HG02763 (cell line): ENCODE results near the gene TMEM132A.

Source experiments
- ATAC-seq: cut with Tn5 transposase; IDR thresholded peaks from one replicate; pipeline ENCODE4 v1.9.1; 2021; ENCODE audit warnings: mild to moderate bottlenecking, moderate library complexity; ENCODE audit not compliant: unreplicated experiment

The TMEM132A gene, protein sequence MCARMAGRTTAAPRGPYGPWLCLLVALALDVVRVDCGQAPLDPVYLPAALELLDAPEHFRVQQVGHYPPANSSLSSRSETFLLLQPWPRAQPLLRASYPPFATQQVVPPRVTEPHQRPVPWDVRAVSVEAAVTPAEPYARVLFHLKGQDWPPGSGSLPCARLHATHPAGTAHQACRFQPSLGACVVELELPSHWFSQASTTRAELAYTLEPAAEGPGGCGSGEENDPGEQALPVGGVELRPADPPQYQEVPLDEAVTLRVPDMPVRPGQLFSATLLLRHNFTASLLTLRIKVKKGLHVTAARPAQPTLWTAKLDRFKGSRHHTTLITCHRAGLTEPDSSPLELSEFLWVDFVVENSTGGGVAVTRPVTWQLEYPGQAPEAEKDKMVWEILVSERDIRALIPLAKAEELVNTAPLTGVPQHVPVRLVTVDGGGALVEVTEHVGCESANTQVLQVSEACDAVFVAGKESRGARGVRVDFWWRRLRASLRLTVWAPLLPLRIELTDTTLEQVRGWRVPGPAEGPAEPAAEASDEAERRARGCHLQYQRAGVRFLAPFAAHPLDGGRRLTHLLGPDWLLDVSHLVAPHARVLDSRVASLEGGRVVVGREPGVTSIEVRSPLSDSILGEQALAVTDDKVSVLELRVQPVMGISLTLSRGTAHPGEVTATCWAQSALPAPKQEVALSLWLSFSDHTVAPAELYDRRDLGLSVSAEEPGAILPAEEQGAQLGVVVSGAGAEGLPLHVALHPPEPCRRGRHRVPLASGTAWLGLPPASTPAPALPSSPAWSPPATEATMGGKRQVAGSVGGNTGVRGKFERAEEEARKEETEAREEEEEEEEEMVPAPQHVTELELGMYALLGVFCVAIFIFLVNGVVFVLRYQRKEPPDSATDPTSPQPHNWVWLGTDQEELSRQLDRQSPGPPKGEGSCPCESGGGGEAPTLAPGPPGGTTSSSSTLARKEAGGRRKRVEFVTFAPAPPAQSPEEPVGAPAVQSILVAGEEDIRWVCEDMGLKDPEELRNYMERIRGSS

DNA sequence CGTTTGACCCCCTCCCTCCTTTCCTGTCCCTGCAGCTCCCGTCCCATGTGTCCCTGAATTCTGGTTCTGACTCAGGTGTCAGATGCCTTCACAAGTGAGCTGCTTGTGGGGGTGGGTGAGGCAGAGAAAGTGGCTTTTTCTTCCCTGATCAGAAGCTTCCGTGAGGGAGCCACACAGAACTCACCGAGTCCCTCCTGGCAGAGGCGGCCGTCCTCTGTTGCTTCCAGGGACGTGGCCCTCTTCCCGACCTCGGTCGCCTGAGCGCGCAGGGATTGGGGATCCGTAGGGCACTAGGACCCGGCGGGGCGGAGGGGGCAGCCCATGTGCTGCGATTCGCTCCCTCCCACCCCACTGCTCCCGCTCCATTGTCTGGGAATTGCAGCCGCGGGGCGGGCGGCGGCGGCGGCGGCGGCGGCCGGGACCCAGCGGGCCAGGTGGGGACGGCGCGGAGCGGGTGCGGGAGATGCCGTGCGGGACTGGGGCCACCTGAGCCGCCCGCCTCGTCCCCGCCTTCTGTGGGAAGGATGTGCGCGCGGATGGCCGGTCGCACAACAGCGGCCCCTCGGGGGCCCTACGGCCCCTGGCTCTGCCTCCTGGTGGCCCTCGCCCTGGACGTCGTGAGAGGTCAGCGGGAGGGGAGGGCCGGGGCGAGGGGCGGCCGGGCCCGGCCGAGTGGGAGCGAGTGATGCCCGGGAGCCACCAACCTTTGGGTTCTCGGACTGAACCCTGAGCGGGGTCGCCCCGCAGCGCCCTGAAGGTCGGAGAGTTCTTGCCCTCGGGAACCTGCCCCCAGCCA is at the start of gene TMEM132A:
TMEM132A (plus strand) TSS at position 351 of the 796 bp plus-strand sequence; CDS start at position 525, 174 bp downstream.
- ATAC-seq: no peak

DNA sequence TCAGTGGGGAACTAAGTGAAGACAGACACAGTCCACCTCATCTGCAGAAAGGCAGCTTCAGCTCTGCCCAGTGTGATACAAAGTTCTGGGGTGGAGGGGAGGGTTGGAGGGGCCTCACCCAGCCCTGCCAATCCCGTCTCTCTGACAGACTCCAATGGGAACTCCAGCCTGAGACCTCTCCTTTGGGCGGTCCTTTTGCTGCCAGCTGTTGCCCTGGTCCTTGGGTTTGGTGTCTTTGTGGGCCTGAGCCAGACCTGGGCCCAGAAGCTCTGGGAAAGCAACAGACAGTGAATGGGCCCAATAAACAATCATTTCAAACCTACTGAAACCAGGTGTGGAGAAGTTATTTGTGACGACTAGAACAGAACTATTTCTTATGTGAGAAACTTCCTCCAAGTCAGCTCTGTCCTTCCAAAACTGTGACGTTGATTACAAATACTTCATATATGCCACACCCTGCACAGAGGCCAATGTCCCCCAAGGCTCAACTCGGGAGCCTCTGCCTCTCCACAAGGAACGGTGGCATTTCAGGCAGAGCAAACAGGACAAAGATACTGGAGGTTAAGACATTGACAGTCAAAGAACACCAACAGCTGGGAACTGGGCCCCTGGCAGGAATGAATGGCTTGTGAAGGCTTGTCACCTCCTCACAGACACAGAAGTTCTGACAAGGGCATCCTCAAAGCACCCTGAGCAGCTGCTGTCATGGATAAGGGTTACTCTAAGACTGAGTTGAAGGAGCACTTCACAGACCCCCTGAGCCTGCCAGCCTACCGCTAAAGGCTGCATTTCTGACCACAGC is 48.7 kb upstream of the TMEM132A start:
- no peak for ATAC-seq

DNA sequence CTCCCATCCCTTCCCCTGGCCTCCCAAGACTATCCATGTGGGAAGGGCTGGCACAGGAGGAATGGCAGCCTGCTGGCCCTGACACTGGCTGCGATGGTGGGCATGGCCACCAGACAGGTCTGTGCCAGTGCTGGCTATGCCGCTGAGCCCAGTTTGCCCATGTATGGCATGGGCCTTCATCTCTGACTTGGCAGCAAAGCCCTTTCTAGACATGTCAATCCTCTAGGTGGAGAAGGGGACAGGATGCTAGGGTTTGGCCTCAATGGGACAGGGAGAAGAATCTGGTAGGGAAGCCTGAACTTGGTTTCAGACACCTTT is 48.1 kb upstream of the TMEM132A start:
- ATAC-seq: no peak

DNA sequence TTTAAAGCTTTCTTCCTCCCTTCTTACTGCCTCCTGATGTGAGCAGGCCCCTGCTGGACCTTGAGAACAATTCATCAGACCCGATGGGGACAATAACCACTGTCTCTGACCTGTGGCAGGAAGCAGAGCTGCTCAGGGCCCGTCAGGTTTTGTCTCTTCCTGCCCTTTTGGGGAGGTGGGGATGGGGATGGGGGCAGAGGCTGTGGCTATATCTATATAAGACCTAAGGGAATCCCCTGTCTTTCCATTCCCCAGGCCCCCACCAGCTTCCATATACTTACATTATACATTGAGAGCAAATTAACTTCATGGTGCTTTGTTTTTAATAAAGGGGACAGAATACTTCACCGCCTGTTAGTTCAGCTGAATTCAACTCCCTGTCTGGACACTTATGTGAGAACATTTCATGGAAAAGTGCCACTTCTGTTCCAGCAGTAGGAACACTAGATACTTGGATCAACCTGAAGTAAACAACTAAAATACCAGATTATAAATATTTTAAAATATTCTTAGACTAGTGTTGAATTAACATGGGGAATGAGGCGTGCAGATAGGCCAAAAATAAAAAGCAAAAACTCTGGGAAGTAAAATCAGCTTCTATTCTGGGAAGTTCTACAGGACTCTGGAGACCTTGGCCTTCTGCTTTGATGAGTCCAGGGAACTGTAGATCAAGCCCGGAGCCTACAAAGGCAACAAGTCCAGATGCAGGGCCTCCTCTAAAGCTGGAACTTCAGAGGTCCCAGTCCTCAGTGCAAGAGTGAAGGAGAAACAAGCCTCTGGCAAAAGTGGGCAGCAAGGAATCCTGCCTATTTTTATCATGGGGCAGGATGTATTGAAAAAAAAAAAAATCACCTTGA is 45.8 kb upstream of the TMEM132A start:
- ATAC-seq: no peak

DNA sequence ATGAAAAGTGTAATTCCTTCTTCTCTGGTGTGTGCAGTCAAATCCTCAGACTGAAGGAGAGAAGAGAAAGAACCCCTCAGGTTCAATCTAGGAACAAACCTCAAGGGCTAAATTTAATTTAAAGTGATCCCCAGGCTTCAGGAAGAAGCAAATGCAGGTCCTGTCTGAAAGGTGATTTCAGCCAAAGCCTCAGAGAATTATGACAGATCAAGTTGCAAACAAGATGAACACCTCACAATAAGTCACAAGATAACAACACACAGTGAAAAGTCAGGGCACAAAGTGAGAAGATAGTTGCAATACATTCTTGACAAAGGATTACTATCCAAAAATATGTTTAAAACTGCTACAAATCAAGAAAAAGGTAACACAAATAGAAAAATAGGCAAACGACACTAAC is 45.2 kb upstream of the TMEM132A start:
- no peak for ATAC-seq

DNA sequence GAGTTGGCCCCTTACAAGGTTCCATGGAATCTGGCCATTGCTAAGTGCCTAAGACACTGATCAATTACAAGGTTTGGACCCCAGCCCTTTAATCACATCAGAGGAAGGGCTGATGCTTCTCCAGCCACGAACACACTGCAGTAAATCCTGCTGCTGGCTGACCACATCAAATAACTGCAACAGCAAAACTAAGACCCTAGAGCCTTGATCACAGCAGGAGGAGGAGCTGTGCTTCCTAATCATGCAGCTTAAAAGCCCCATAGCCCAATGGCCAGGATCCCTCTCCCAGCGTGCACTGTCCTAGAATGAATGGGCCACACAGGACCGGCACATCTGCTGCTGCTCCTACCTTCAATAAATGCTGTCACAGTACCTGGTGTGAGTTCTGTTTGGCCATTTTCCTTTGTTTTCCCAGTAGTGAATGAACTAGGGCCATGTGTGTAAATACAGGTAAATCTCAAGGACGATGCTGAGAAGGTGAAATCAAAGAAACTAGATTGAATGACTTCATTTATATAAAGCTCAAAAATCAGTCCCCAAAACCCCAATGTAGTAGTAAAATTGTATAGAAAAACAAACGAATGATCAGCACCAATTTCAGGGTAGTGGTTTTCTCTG is 44.2 kb upstream of the TMEM132A start:
- ATAC-seq: no peak

DNA sequence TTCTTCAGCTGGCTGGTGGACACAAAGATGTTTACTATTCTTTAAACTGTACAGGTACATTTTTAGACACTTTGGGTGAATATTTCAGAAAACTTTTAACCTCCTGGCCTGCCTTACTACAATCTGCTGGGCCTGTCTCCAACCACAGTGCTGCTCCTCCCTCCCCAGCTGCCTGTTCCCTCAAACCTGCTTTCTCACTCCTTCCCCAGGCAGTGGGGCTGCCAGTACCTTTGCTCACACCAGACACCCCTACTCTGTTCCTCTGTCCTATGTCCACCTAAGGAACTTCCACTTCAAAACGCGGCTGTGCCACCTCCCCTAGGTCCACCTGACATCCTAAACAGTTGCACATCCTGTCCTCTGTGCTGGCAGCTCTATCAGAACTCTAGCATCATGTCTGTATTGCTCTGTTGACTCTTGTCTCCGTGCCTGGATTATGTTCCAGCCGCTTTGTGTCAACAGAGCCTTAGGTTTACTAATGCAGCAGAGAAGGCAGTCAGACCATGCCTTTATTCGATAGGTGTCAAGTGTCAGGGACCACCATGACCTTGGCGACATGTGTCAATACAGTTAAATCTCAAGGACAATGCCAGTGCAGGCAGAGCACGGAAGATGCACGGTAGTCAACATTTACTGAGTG is 43.5 kb upstream of the TMEM132A start:
- ATAC-seq: no peak

DNA sequence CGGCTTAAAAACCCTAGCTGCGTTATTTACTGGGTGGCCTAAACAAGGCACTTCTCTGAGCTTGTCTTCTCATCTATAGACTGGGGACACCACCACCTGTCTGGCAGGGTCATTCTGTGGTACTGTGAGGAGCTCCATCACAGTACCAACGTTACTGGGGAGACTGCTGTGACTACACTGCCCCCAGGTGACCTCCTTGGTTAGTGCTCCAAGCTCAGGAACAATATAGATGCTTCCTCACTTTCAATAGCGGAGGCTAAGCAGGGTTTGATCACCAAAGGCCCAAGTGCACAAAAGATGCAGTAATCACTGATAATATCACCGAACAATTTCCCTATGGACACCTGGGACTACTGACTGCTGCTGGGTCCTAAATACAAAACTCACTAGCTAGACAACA is 36.7 kb upstream of the TMEM132A start:
- ATAC-seq: no peak

DNA sequence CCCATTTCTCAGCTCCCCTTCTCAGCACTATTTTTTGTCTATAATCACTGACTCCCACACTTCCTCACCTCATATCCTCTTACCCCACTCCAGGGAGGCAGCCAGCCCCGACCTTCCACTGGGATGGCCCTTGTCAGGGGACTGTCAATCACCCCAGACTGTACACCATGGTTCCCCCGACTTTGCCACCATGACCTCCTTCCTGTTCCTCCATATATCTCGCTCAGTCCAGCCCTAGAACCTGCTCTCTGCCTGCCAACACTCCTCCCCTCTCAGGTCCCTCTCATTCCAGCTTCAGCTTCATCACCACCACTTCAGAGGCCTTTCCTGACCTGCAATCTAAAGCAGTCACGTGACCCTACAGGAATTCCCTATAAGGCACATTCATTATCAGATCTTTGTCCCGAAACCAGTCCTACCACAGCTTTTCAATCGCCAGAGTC is 34.4 kb upstream of the TMEM132A start:
- ATAC-seq: no peak

DNA sequence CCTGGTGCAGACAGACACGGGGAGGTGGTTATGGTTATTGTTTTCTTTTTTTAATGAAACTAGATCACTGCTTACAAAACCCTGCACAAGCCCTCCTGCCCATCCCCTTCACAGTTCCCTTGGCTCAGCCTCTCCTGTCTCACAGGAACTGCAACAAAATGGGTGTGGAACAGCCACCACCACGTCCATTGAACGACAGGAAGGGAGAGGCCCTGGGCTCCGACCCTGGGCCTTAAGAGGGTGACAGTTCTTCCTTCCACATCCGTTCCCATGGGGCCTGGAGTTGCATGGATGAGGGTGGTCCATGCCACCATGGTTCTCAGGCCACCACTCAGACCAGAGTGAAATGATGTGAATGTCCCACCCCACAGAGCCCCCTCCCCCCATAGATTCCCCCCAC is 33.6 kb upstream of the TMEM132A start:
- ATAC-seq: no peak

DNA sequence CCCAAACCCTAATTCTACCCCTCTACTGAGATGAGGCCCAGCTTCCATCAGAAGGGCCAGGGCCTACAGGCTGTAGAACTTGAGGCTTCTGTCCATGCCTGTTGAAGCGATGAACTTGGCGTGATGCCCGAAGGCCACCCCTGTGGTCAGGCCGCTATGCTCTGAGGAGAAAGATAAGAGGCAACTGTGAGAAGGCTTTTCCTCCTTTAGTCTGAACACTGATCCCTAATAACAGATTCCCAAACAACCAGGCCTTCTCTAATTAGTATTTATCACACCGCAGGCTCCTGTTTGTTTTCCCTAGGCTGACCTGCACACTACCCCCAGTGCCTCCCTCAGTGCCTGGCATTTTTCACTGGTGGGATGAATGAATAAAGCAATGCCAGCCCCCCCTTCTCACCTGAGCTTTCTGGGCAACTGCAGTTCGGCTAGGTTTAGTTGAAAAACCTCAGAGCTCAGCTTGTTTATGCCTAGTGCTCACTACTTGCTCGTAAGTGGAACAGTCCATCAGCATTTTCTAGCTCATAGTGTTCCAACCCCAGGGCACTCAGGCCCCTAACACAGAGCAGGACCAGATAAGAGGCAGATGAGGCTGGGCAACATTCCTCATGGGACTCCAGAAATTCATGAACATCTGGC is 33.0 kb upstream of the TMEM132A start:
- ATAC-seq: no peak

DNA sequence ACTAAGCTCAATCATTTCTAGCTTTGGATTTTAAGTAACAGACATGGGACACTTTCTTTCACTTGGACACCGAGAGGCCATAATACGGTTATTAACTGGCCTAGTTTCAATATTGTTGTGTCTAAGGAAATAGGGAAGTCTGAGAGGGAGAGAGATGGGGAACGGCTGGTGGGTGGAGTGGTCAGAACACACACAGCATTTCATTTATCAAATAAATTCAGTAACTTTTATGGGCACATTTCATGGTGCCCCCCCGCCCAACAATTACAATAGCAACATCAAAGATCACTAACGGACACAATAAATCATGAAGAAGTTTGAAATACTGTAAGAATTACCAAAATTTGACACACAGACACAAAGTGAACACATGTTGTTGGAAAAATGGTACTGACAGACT is 28.6 kb upstream of the TMEM132A start:
- no peak for ATAC-seq

DNA sequence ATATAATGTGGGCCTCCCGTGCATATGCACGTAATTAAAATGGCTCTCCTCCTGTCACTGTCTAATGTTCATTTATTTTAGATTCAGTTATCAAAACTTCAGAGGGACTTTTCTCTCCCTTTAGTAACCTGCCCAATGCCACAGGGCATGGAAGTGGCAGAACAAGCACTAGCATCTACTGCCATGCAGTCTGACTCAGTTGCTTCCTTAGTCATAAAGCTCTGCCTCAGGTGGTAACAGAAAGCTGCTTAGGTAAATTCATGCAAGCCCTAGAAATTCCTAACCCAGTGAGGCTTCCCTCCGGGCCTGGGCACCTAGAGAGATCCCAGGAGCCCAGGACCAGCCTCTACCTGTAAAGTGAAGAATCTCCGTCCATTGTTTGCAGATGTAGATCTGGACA is 26.8 kb upstream of the TMEM132A start:
- no peak for ATAC-seq

DNA sequence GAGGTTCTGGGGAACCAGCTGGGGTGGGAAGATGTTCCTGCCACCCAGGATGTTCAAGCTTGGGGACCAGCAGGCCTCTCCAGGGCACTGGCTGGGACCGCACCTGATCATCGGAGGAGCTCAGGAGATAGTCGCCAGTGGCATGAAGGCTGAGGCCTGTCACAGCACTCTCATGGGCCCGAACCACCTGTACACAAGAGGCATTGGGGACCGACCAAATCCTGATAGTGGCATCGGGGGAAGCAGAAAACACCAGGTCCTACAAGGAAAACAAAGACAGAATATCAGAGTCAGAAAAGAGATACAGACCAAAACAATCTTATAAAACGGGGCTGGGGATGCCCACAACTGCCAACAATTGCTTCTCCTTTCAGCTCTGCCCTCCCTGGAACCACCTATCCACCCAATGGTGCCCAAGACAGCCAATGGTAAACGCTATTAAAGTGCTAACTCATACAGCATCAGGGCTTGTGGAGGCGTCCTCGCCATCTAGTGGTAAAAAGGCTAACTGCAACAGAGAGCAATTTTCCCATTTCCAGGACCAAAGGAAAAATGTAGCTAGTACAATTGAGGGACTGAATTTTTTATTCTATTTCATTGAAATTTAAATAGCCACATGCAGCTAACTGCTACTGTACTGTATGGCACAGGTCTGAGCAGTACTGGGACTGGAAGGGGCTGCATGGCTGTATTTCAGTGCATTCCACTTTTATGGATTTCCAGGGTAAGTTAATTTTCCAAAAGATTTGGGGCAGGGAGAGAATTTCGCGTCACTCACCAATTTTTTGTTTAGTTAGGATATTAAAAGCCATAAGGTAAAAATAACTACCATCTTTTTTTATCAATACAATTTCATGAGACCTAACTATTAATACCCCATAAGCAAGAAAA is 25.0 kb upstream of the TMEM132A start:
- ATAC-seq: no peak

DNA sequence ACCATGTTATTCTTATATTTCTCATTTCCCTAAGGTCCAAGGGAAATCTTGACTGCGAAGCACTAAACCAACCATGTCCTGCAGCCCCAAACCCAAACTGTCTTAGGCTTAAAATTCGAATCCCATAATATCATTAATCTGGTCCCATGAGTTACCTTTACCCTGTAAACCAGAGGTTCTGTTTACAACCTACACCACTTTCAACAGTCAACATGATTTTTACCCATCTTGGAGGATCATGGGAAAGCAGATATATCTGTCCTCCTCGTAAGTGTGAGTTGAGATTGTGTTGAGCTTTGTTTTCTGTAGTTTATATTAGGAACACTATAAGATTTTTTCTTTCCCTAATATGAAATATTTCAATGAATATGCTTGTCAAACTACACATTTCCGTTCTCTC is 24.3 kb upstream of the TMEM132A start:
- ATAC-seq: no peak

DNA sequence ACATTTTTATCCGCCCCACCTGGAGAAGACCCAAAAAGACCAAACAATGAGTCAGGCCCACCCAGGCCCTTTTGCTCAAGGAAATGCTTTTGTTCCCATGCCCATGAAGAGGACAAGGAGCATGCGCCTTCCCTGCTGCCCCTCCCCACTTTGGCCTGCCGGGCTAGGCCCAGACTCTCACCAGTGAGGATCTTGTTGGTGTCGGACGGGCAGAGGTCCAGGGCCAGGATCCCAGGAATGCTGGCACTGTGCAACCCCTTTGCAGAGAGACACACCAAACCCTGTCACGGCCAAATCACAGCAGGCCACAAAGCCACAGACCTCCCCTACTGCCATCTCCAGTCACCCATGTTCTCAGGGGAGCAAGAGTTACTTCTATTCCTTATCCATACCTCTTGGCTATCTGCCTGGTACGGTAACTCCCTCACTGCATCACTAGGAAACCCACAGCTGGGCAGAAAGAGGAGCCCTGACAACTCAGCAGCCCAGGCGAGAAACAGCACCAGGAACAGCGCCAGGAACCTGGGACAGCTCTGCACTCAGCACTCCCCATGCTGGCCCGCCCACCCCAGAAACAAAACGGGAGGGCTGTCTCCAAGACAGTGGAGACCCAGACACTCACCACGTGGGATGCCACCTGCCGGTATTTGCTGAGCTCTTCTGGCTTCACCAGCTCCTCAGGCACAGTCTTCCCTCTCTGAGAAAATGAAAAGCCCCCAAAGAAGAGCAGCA is 23.4 kb upstream of the TMEM132A start:
- no peak for ATAC-seq
